ENCODE results near the gene CHPF.

Gene CHPF

DNA sequence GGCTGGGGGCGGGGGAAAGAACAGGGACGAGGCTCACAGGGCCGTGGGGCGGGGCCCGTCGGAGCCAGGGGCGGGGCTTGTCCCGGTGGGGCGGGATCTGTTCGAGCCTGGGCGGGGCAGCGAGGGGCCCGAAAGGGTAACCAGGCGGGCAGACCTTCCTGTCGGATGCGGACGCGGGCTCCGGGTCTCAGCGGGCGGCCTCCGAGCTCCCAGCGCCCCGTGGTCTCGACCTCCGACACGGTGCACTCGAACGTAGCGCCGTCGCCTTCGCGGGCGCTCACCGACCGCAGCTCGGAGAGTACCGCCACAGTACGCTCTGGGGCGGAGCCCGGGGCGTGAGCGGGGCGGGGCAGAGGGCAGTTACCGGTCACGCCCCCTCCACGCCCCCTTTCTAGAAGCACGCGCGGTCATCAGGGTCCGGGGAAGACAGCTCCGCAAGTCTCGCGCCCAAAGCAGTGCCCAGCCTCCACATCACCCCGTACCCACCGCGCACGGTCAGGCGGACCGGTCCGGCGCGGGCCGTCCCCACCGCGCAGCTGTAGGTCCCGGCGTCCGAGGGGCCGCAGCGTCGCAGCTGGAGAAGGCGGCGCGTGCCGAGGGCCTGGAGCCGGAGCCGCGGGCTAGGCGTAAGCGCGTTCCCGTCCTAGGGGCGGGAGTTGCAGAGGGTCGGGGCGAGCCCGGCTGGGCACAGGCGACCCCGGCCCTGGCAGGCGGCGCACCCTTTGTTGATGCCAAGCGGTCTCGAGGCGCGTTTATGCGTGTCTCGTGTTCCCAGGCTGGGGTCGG, 9.0 kb upstream of the CHPF start:
- DNase-seq (ENCODE audit: low read depth in 1 of 2, low spot score in 1 of 2), result peak; percentile 60 to 70

DNA sequence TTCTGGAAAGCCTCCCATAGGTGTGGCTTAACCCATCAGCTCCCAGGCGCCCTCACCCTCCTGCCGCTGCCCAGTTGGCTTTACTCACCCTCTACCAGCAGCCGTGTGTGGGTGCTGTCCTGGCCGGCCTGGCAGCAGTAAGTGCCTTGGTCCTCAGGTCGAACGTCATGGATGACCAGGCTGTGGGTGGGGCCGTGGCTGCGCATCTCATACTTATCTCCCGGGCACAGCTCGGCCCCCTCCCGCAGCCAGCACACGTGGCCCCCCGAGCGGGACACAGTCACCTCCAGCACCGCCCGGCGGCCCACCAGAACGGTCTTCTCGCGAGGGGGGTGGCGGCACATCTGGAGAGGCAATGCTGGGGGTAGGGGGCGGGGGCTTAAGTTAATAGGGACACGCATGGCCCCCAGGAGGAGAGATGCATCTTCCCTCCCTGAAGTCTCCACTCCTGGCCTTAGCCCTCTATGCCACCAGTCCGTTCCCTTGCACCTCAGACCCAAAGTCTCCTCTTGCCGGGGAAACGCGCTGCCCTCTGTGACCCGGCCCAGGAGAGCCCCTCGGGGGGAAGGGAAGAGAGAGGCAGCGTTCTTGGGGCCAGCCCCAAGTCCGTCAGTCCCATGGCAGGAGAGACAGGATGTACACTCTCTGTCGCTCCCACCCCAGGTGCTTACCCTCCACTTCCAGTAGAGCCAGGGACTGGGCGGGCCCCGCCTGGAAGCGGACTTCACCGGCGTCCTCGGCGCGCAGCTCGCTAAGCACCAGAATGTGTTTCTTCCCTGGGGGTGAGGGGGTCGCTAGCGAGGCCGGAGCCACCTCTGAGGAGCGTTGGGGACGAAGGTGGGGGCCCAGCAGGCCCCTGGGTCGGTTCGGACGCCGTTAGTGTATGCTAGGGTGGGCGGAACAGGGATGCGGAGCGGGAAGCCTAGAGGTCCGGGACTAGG, 8.1 kb upstream of the CHPF start:
- no peak for DNase-seq (ENCODE audit: low read depth in 1 of 2, low spot score in 1 of 2)

DNA sequence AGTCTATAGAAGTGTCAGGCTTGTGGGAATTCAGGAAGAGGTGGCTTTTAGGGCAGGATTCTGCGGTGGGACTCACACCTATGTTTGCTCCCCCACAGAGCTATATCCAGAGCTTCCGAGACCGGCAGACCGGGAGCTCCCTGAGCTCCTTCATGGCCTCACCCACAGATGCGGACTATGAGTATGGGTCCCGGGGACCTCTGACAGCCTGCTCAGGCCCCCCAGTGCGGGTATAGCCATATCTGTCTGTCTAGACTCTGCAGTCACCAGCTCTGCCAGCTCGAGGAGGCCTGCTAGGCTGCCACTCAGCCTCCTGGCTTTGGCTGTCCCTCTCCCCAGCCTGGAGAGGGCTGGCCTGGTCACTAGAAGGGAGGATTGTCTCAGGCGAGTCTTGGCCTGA, 6.0 kb upstream of the CHPF start:
- no peak for DNase-seq (ENCODE audit: low read depth in 1 of 2, low spot score in 1 of 2)

DNA sequence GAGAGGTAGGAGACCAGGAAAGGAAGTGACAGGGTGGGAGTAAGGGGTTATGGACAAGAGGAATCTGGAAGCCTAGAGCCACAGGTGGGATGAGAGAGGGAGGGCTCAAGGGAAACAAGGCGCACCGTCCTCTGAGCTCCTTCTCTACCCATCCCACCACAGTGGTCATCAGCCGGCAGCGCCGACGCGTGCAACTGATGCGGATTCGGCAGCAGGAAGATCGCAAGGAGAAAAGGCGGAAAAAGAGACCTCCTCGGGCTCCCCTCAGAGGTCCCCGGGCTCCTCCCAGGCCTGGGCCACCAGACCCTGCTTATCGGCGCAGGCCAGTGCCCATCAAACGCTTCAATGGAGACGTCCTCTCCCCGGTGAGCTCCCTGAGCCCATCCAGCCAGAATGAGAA, 5.4 kb upstream of the CHPF start:
- no peak for DNase-seq (ENCODE audit: low read depth in 1 of 2, low spot score in 1 of 2)

DNA sequence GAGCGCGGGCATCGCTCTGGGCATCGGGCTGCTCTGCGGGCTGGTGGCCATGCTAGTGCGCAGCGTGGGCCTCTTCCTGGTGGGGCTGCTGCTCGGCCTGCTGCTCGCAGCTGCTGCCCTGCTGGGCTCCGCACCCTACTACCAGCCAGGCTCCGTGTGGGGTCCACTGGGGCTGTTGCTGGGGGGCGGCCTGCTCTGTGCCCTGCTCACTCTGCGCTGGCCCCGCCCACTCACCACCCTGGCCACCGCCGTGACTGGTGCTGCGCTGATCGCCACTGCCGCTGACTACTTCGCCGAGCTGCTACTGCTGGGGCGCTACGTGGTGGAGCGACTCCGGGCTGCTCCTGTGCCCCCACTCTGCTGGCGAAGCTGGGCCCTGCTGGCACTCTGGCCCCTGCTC, 4.0 kb upstream of the CHPF start:
- DNase-seq (ENCODE audit: low read depth in 1 of 2, low spot score in 1 of 2), result no peak

DNA sequence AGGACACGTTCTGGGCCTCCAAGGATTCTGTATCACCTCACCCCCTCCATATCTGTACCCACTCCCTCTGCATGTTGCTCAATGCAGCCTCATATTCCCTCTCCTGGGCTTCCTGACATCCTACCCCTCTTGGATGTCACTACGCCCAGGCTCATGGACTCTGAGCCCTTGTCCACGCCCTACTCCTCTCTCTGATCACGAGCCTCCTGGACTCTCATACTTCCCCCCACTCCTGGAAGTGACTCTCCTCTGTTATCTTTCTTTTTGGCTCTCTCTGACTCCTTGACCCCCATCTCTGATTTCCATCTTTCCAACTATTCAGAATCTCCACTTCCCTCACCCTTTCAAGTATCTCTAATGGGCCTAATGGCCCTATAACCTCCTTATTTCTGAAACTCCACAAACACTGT, 2.3 kb upstream of the CHPF start:
- DNase-seq (ENCODE audit: low read depth in 1 of 2, low spot score in 1 of 2), result no peak

DNA sequence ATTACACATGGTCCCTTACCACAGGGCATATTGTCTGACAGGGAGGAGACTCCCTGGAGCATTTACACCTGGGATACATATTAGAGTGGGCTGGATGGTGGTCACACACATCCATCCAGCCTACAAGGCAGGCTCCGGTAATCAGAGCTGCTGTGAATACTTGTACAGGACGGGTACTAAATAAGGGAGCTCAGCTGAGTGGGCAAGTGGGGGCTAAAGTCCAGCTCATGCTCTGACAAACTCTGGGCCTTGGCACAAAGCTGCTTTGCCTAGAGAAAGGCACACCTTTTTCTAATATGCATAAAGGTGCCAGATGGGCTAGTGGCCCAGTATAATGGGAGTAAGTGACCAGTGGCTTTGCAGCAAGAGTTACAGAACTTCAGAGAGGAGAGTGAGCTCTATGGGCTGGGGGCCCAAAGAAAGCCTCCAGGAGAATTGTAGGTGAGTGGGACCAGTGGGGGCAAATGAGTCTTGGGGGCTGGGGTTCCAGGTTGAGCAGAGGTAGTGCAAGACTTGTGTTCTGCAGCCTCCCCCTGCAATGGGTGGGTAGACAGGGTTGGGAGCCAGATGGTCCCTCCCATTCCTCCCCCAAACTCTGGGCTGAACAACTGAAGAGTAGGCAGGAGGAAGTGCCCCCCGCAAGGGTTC, 1.8 kb upstream of the CHPF start:
- no peak for DNase-seq (ENCODE audit: low read depth in 1 of 2, low spot score in 1 of 2)

DNA sequence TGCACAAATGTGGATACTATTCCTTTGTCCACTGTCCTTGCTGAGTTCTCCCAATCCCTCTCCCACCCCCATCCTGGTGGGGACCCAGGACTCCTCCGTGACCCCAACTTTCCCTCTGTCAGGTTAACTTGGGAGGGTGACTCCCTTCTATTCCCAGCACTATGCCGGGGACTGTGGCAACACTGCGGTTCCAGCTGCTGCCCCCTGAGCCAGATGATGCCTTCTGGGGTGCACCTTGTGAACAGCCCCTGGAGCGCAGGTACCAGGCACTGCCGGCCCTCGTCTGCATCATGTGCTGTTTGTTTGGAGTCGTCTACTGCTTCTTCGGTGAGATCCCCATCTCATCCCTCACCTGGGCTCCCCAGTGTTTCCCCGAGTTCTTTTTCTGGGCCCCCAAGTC, 958 bp upstream of the CHPF start:
- no peak for DNase-seq (ENCODE audit: low read depth in 1 of 2, low spot score in 1 of 2)

DNA sequence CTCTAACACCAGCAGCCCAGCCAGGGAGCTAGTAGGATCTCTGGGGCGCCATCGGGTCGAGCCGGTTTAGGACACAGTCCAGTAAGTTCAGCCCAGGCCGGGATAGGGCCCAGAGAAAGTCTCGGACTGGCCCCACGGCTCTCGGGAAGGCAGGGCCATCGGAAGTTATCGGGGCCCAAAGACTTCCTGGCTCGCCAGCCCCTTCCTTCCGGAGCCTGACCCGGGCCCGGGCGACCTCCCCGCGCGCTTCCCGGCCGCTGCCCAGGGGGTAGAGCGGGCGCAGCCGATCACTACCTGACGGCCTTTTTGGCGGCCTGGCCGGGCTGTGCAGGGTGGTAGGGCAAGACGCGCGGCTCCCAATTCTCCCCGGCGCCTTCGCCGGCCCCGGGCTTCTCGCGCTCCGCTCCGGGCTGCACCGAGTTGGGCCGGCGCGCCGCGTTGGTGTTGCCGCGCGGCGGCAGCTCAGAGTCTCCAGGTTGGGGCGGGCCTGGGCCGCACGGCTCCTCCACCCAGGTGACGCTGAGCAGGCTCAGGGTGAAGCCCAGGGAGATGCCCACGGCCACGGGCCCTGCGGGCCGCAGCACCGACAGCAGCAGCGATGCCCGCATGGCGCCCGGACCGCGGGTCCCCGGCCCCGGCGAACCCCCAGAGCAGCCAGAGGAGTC, 546 bp downstream of the CHPF start:
- no peak for DNase-seq (ENCODE audit: low read depth in 1 of 2, low spot score in 1 of 2)

DNA sequence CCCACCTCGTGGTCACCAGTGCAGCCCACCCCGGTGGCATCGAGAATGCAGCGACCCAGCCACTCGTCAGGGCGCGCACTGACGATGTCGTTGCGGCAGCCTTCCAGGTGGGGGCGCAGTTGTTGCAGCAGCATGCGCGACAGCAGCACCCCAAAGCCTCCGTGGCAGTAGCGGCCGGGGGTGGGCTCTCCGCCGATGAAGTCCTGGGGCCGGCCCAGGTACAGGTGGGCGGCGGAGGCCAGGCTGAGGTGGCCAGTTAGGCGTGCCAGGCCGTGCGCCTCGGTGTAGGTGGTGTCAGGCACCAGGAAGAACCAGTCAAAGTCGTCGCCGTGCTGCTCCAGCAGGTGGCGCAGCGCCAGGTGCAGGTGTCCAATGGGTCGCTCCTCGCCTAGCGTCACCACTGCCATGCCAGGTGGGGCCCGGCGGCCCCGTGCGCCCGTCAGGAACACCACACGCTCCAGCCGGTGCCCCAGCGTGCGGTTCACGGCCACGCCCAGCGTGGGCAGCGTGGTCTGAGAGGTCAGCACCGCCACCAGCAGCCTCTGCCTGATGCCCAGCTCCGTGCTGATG, 1.9 kb downstream of the CHPF start:
- DNase-seq (ENCODE audit: low read depth in 1 of 2, low spot score in 1 of 2), result peak; percentile 77 to 80

DNA sequence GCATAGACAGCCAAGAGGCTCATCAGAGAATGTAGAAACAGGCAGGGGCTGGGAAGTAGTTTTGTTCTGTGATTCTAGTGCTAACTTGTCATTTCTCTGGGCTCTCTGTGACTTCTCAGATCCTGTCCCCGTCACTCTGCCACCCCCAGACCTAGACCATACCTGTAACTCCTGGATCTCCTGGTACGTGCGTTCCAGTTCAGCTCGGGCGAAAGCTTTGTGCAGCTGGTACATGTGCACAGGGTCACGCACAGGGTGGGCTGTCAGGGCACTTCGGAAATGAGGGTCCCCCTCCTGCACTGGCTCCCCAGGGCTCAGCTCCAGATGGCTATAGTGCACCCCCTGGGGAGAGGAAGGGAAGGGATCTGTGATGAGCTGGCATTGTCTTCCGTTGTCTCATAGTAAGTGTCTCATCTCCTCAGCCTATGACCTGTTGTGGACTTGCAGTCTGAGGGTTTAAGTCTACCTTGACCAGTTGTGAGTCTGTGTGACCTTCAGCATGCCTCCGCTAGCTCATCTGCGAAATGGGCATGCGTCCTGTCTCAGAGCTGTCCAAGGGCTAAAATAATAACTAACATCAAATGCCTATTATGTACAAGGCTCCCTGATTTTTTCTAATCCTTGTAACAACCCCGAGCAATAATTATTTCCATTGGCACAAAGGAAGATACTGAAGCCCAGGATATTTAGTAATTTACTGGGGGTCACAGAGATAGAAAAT, 2.7 kb downstream of the CHPF start:
- DNase-seq (ENCODE audit: low read depth in 1 of 2, low spot score in 1 of 2), result no peak

DNA sequence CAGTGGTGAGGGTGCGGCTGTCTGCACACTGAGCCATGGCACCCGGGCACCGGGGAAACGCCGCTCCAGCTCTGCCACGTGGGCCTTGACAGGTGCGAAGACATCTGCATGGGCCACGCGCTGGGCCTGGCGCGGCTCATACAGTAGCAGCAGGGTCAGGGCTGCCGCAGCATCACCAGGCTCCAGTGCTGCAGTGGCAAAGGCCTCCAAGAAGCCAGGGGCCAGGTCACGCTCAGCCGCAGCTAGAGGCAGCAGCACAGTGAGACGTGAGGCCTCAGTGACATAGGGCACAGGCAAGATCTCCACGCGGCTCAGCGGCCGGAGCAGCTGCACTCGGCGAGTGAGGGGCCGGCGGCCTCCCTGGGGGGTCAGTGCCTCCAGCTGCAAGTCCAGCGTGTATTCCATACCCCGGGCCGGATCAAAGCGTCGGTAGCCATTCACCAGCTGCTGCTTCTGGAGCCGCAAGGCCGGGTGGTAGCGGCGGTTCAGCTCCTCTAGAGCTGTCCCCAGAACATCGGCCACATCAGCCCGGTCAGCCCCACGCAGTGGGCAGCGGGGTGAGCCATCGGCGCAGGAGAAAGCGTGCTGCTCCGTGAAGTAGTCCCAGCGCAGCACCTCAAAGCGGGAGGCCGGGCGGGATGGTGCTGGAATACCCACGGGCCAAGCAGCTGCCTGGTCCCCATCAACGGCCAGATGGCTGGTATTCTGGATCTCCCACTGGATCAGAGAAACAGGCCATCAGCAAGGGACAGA, 3.5 kb downstream of the CHPF start:
- DNase-seq (ENCODE audit: low read depth in 1 of 2, low spot score in 1 of 2), result no peak

DNA sequence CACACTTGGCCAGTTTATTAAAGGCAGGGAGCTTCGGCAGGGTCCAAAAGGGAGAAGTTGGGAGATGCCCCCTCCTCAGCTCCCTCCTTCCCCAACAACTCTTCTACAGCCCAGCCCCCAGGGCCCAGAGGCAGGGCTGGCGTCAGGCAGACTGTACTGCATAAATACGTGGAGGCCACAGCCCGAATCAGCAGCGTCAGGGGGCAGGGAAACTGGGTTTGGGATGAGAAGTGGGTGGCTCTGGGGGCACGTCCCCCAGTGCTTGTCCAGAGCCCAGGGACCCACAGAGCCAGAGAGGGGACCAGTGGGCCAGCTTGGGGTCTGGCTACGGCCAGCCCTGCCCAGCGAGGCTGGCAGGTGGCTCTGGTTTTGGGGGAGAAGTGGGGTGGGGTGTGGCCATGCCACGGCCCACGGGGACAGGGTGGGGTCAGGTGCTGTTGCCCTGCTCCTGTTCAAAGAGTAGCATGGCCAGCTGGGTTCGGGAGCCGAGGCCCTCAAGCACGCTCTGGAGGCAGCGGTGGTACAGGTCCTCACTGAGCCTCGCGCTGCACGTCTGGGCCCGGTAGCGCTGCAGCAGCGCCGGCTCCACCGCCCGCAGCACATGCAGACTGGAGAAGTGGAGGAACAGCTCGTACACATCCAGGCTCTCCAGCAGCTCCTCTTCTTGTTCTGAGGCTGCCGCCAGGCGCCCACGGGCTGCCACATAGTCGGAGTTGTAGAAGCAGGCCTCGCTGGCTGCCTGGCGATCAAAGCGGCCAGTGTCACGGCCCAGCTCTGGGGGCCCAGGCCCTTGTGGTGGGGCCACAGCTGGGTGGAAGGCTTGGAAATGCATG, 4.4 kb downstream of the CHPF start:
- no peak for DNase-seq (ENCODE audit: low read depth in 1 of 2, low spot score in 1 of 2)

DNA sequence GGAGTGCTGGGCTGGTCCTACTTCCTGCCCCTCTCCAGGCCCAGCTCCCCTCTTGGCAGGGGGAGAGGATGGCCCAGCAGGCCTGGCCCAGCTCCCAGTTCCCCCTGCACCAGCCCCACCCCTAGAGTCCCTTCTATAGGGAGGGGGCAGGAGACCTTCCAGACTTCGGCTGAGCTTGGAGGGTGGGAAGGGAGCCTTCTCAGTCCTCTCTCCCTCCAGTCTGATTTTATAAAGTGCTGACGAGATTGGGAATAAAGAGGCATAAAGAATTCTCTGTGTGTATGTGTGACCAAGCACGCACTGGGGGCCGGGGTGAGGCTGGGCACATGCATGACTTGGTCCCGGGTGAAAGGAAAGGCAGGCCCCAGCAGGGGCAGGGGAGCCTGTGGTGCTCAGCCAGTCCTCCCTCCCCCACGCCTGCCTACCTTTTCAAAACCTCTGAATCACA, 5.1 kb downstream of the CHPF start:
- no peak for DNase-seq (ENCODE audit: low read depth in 1 of 2, low spot score in 1 of 2)

DNA sequence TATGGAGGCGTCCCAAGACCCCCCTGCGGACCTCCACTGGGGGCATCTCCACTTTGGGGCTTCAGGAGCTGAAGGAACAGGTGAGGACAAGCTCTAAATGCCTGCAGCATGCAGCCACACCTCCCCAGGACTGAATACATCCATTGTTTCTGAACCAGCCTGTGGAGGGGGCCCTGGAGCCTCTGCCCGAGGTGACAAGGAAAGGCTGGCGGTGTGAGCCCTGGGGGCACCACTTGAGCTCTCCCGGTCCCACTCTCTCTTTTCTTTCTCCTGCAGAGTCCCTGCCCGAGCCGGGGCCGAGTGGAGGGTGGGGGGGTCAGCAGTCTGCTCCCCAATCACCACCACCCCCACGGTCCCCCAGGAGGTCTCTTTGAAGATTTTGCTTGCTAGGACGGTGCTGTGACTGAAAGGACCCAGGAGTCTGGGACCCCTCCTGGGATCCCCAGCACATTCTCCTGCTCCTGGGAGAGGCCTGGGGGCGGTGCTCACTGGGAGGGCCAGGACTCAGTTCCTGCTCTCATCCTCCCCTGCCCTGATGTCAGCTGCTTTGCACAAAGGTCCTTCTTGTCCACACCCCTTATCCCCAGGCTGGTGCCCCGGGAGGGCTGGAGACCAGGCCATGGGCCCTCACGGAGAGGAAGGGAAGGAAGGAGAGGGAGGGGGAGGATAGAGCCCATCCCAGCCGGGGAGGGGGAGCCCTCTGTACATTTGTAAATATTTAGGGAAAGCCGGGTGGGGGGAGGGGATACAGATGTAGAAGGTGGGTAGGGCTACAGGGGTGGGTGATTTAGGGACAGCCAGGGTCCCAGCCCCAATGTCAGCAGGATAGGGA, 5.7 kb downstream of the CHPF start:
- DNase-seq (ENCODE audit: low read depth in 1 of 2, low spot score in 1 of 2), result no peak

DNA sequence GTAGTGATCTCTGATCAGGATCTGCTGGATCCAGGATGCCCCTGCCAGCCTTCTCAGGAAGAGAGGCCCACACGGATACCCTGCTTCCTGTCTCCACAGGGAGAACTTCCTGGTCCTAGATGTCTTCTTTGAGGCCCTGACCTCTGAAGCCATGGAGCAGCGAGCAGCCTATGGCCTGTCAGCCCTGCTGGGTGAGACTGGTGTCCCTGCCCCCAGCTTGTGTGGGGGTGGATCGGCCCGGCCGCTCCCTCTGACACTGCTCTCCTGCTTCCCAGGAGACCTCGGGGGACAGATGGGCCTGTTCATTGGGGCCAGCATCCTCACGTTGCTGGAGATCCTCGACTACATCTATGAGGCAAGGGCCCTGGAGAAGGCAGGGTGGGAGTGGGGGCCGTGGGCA, 6.6 kb downstream of the CHPF start:
- no peak for DNase-seq (ENCODE audit: low read depth in 1 of 2, low spot score in 1 of 2)

DNA sequence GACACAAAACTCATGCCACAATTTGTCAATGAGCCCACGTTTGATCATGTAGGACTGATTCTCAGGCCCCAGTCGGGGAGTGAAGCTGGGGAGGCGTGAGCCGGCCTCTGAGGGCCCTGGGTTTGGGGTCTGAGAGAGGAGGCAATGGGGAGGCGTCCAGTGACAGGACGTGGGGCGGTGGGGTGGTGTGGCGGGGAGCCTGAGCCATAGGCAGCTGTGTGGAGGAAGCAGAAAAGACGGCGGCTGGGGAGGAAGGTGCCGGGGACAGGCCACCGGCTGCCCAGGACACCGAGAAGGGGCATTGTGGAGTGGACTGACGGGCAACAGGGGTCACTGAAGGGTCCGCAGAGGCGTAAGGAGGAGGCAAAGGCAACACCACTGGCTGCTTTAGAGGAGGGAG, 7.2 kb downstream of the CHPF start:
- DNase-seq (ENCODE audit: low read depth in 1 of 2, low spot score in 1 of 2), result no peak
